ENCODE measurements around the gene NEMP2.

The NEMP2 gene, protein sequence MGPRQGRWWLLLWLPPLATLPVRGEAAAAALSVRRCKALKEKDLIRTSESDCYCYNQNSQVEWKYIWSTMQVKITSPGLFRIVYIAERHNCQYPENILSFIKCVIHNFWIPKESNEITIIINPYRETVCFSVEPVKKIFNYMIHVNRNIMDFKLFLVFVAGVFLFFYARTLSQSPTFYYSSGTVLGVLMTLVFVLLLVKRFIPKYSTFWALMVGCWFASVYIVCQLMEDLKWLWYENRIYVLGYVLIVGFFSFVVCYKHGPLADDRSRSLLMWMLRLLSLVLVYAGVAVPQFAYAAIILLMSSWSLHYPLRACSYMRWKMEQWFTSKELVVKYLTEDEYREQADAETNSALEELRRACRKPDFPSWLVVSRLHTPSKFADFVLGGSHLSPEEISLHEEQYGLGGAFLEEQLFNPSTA

DNA sequence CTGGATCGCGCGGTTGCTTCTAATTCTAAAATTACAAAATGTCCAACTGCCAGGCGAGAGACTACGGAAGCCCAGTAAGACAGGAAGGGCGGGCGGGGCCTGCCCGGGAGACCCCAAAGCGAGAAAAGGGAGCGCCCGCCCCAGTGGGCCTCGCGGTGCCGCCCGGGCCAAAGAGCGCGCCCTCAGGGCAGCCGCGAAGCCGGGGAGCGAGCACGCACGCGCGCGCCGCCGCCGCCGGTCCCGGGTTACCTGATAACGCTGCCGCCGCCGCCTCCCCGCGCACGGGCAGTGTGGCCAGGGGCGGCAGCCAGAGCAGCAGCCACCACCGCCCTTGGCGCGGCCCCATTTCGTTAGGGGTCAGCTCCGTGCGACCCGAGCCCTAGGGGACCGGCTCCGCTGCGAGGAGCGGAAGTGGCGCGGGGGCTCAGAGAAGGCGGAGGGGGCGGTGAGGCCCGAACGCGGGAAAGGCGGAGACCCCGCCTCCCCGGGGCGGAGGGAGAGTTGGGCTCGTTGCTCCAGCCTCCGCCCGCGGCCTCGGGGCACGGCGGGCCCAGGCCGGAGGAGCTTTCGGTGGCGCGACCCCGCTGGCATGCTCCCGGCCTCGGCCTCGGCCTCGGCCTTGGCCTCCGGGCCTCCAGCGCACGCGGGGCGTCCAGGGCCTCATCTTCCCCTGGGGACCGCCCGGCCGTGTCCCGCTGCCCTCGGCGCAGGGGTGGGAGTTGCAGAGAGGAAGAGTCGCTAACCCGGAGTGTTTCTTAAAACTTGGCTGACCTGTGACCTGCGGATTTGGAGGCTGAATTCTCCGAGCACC is at the start of gene NEMP2:
NEMP2 (minus strand) TSS at position 413 of the 811 bp plus-strand sequence; CDS start at position 346, 67 bp downstream.
- DNase-seq = peak; percentile 95

DNA sequence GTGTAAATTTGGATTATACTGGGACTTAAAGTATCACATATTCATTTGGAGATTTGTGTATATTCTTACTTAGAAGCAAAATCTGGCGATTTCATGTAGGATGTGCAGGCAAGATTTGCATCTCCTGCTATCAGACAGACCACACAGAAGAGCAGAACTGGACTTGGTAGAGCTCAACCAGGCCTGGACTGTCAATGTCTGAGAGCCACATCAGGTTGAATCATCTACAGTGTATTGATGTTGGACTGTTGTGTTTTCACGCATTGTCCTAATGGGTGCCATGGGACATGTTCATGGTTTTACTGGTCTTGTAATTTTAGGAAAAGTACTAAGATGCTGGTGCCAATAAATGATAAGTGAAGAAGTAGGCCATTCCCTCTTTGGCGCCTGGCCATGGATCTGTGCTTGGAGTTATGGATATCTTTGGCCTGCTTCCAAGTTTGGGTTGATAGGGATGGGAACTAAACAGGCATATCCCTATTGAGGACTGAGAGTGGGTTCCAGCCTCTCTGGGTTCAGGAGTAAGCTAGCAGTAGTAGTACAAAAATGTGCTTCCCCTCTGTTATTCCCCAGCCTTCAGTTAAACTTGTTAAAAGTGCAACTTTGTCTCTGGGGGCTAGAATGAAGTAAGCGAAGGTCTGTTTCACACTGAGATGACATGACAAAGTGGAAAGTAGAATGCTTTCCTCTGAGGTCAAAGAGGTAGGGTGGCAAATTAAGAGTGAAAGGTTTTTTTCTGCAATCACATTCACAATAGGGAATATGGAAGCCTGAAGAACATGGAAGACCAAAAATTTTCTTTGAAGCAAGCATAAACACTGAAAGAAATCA is 49.2 kb upstream of the NEMP2 start:
- no peak for DNase-seq

DNA sequence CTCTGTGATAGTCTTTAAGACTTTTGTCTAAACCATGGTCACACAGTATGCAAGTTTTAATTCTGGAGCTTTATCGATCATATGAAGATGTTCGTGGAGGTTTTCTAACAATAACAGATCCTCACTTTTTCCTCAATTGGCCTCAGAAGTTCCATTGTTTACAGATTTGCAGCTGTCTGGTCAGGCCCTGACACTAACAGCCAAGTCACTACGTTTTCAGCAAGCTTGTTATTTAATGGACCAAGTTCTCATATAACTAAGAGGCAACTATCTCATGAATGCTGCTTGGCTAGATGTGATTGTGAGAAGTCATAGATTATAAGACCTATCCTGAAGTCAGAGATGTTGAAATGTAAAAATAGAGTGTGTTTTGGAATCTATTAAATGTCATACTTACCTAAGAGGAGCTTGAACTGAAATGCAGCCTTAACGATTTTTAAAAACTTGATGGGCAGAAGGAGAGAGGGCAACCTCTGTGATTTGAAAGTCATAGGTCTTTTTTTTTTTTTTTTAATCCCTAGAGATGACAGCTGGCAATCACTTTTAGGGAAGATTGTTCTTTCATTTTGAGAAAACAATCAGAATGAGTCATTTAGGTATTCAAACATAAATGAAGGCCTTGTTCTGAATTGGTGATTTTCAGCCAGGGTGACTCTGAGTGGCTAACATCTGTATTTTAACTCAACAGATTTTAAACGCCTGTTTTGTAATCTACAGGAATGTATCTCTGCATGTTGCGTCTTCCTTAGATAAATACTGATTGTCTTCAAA is 48.4 kb upstream of the NEMP2 start:
- DNase-seq = no peak

DNA sequence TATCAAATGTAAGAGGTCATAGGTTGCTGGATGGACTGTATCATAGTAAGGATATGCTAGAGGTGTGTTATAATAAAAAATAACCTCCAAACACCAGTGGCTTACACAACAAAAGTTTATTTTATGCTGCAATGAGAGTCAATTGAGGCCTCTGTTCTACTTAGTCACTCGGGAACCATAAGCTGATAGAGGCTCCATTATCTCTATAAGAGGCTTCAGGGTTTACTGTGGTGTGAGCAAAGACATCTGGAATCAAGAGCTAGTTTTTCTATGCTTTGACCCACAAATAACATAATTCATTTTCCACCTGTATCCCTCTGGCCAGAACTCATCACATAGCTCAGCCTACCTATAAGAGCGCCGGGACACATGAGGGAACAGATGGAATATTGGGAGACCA is 47.5 kb upstream of the NEMP2 start:
- no peak for DNase-seq

DNA sequence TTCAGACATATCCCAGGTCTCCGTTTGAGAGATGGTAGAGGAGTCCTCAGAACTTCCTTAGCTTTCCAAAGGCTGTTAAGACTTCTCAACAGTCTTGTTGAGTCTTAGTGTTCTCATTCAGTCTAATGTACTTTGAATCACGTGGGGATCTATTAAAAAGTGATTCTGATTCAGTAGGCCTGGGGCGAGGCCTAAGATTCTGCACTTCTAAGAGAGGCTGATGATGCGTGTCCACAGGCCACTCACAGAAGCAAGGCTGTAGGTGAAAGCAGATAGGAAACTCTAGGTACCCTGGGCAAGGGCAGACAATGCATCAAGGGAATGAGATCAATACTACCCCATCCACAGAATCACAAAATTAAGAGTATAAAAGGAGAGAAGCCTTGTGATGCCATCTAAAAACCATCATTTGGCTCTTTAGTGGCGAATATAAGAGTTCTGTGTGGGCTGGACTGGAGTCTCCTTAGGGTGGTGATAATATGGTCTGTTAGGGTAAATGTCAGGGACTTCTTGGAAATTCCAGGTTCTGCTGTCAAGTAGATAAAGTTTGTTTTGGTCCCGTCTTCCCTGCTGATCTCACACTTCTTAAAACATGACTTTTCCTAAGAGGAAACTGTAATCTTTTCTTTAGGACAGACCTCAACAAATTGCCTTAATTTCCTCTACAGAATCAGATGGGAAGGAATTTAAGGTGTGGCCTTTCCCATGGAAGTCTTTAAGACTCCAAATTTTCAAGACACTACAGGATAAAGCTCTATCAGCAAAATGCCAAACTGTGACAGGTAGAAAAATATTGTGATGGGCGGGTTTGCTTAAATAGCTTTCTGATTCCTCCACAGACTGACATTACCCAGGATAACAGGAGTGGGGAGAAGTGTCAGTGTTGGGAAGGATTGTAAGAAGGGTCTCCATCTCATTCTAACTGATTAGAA is 45.7 kb upstream of the NEMP2 start:
- DNase-seq = no peak

DNA sequence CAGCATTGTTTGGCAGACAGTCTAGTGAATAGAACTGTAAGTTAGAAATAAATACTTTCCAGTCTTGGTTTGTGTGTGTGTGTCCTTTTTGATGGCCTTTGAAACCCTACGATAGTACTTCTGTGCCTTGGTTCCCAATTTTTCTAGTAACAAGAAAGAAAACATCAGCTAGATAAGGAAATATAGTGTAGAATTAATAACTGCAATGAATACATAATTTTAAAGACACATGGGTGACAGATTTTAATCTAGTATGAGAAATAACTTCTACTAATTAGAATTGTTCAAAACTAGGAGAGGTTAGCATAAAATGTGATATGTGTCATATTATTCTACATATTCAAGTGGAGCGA is 44.5 kb upstream of the NEMP2 start:
- no peak for DNase-seq

DNA sequence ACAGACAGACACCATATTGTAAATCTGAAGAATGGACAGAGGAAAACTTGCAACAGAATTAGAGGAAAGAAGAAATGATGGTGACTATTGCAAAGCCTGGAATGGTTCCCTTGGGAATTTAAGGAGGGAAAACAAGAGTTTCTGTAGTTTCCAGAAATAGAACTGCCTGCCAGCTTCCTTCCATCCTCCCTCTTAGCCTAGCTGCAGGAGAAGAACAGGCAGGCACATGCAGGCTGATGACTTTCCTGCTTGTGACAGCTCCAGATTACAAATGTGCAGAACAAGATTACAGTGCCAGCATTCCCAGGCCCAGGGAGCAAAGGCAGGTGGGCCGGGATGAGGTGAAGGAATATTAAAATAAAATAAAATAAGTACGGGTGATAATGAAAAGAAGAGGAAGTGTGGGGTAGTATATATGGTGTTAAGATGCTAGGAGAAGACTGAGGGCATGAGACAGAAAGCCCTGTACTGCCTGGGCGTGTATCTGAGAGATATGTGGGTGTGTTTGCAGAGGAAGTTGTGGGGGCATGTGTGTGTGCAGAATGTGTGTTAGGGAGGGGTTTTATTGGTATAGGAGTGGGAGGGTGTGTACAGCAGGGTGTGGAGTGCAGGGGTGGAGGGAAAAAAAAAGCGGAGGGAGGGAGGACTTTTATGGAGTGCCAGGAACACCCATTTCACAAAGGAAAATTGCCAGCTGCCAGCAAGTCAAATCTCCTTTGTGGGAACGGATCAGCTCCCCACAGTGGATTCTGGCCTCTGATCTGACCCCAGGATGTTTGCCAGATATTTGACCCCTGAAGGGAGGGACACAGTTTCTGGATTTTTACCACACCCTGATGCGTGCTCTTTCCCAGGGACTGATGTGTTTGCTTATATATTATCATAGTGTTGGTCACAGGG is 43.9 kb upstream of the NEMP2 start:
- DNase-seq = no peak

DNA sequence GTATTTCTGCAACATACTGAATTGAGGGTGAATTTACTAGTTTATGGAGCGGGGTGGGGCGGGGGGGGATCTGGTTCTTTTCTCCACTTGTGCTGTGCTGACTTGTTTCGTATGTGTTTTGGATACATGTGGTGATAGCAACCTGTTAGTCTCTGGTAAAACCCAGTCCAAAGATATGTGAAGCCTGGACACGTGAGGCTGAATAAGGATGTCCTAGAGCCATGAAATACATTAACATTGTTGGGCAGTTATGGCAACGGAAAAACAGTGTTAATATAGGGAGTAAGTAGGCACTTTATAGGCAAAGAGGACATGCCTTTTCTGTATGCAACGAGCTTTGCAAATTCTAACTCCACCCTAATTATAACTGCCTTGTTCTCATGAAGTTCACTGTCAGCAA is 42.1 kb upstream of the NEMP2 start:
- no peak for DNase-seq

DNA sequence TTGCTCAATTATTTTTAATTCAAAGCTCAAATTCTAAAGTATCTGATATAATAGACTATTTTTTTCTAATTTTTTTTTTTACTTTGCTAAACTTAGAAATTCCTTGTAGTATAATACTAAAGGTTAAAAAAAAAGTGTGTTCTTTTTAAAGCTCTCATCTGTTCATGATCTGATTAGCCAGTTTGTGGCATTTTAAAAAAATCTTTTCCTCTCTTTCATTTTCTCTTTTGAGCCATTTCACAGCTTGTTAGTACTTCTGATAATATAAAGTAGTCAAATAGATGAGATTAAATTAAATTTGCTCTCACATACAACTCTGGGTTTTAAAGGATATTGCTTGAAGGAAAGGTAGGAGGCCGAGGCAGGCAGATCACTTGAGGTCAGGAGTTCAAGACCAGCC is 40.7 kb upstream of the NEMP2 start:
- DNase-seq = no peak

DNA sequence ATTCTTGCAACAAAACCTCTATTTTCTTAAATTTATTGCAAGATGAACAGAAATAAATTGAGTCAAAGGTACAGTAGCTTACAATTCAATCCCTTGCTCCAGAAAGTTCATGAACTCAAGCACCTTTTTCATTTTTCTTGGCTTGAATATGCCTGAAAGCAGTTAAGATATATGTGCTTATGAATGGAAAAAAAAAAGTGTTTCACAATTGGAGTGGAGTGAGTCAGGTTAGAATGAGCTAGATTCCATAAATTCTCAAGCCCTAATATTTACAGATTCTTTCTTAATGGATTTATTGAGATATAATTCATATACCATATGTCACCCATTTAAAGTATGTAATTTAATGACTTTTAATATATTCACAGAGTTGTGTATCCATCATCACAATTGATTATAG is 39.6 kb upstream of the NEMP2 start:
- DNase-seq = no peak

DNA sequence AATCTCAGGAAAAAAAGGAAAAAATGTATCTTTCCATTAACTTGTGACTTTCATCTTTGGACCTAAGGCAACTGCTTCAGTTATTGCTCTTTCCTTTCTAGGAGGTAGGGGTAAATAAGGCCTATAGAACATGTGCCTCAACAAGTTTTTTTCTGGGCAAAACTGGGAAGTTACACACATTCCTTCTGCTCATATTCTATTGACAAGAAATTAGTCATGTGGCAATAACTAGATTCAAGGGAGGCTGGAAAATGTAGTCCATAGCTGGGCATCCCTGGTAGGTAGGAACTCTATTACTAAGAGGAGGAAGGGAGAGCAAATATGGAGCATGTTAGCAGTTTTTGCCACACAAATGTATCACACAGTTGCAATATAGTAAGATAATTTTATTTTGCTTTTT is 37.7 kb upstream of the NEMP2 start:
- no peak for DNase-seq

DNA sequence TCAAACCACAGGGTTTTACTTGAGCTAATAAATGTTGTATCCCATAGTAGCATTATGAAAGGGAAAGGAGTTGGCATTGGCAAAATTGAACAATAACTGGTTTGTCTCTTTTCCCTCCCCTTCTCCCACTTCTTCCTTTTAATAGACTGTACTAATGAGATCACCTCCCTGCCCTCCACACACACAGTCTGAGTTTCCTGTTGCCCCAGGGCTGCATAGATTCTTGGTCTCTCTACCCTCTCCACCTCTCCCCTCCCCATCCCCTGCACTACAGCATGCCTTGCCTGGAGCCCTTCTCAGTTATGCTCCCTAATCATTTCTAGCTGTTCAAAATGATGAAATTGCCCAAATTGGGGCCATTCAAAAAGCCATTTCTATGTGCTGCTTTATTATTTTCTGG is 37.2 kb upstream of the NEMP2 start:
- DNase-seq = no peak

DNA sequence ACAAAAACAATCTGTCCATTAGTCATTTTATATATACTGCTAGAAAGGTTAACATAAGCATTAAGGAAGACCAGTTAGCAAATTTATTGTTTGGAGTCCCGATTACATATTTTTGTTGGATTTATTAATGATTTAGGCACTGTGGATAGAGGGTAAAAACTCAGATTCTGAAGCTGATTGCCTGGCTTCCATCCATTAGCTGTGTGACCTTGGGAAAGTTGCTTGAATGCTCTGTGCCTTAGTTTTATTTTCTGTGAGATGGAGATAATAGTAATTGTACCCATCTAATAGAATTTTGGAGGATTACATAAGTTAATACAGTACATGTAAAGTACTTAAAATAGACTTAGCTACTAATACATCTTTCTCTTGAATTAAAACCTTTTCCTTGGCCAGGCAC is 36.3 kb upstream of the NEMP2 start:
- DNase-seq = no peak

DNA sequence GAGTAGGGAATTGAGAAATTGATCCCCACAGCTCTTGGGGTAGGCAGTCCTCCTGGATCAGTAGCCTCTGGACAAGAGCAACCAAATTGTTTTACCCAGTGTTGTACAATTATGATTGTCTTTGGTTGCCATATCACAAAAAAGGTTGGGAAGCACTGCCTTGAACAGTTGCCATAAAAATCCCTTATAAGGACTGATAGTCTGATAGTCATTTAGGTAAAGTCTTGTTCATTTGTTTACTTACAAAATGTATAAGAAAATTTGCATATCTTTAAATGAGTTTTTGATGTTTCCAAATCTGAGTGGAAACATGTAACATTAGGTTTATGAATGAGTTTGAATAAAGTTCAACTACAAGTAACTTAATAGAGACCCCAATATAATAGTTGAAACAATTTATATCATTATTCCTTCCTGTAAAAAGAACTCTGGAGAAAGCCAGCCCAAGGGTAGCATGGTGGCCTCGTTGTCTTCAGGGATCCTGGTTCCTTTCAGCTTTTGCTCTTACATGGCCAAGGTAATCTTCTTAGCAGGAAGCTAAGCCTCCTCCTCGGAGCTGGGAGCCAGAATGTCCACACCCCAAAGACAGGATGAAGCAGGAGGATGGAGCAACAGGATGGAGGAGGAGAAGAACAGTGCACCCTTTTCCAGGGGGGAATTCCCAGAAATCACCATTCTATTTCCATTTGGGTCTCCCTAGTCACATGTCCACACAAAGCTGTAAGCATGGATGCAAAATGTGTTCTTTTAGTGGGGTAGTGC is 35.7 kb upstream of the NEMP2 start:
- DNase-seq = no peak

DNA sequence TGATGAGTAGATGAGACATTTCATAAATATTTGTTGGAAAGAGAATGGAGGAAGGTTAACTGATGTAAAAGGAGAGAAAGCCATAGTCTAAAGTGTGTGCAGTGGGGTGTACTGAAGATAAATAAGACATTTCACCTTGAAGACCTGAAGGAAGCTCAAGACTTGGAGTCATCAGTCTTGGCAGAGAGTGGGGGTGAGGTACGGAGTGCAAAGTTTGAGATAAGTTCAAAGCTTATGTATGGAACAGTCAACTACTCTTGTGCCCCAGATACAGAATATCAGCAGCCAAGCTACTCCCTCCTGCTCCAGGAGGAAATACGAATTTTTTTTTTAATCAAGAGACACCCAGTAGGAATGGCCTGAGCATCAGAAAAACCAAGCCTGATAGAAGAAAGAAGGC is 30.3 kb upstream of the NEMP2 start:
- DNase-seq = no peak

DNA sequence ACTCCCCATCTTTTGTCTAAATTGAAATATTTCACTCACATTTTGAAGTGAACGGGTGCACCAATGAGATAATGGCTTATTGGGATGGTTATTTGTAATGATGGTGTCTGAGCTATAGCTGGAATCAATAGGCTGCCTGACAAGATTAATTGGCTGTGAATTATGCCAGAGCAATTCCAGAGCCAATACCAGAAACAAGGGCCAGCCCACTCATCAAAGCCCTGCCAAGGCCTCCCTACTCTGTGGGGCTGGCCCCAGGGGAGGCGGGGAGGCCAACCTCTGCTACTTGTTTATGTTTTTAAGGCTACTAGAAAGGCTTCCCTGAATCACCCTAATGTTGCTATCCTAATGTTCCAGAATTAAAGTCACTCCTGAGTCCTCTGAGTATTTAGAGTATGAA is 29.1 kb upstream of the NEMP2 start:
- DNase-seq = no peak

DNA sequence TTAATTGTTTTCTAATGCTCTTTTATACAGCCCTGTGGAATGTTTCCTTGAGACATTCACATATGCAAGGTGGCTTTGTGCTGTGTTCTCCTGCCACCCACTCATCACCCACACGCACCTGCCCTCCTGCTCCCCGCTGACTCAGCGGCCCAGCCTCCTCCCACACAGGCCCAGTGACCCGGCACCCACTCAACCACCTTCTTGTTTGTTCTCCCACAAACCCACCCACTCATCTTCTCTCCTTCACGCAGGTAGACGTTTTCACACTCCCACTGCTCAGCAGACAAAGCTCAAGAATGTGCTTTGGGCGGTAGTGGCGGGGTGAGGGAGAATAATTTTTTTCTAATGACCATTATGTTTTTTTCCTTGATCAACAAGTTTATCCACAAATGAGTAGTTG is 28.6 kb upstream of the NEMP2 start:
- no peak for DNase-seq

DNA sequence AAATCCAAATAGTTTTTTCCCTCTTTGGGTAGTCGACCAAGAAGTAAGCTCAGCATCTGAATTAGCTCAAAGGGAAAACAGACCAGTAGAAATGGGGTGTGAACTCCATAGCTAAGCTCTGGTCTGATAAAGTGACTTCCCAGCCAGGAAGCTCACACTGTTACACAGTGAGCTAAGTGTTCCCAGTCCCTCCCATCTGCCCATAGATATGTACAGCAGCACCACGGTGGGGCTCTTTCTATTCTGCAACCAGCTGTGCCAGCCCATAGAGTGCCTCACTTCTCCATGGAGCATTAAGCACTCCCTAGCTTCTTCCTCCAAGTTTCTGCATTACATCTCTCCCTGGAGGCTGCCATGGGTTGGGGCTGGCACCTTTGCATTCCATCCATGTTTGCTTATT is 27.6 kb upstream of the NEMP2 start:
- no peak for DNase-seq

DNA sequence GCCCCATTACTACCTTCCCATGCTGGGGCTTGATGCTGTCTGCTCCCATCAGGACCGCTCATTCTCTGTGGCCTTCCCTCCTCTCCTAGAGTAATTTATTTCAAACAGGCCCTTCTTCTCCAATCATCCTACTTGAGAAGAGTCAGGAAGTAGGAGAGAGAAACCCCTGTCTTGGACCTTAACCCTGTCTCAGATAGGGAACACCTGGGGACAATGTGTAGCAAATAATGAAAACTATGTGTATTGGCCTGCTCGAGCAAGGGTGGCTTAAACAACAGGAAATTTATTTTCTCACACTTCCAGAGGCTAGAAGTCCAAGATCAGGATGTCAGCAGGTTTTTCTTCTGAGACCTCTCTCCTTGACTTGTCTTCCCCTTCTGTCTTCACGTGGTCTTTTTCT is 26.6 kb upstream of the NEMP2 start:
- no peak for DNase-seq
